ENCODE data around the gene PLEKHJ1.

PLEKHJ1 gene

GRCh38 chr19:2234996-2235380 lies 1.1 kb downstream of the PLEKHJ1 start:
- DNase-seq, result no peak

- no peak for DNase-seq
Observed at GRCh38 chr19:2233601-2234280, 2.4 kb downstream of the PLEKHJ1 start.

- DNase-seq, result no peak
Observed at GRCh38 chr19:2232286-2233151, 3.6 kb downstream of the PLEKHJ1 start.

GRCh38 chr19:2231621-2232221 lies 4.4 kb downstream of the PLEKHJ1 start:
- no peak for DNase-seq

DNA sequence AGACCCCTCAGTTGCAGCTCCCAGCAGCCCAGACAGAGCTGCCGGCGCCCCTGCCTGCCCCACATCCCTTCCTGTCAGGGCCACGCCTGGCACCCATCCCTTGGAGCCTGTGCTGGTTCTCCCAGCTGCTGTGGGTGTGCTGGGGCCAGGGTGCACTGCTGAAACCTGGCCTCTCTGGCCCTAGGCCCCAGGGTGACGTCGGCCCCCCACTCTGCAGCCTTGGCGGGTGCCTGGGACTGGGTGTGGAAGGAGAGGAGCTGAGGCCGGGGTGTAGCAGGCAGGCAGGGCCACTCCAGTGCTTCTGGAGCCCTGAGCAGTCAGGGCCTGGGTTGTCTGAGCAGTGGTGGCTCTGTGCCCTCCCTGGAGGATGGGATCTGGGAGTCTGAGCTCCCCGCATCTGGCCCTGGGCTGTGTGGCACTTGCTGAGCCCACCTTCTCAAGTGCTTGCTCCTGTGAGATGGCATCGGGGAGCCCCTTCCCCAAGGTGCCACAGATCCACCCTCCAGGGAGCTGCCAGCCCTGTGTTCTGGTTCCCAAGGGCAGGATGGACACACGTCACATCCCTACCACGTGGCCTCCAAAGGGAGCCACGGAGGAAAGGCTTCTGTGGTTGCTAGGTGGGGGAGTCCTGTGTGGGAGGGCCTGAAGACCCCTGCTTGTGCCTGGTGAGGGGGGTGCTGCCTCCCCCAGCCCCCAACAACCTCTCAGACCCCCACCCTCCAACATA lies 5.2 kb downstream of the PLEKHJ1 start:
- DNase-seq, result no peak

DNA sequence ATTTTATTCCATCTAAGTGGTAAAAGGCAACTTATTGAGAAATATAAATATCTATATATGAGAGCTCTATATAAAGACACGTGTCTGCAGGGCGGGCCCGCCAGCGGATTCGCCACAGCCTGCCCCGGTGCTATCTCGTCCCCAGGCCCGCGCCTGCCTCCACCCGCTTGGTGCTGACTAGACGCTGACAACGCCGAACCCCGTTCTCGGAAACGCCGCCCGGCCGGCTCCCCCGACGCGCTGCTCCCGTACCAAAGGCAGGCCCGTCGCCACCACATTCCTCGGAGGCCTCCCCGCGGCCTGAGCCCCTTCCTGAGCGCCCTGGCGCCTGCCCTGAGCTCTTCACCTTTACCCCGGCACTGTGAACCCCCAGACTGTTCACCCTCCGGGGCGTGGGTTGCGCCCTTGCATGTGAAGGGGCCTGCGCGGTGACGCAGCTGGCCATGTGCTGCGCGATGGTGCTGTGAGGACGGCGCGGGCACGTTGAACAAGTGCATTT lies 6.0 kb downstream of the PLEKHJ1 start:
- DNase-seq, result no peak

GRCh38 chr19:2229103-2230032 lies 6.8 kb downstream of the PLEKHJ1 start:
- DNase-seq, result no peak

DNA sequence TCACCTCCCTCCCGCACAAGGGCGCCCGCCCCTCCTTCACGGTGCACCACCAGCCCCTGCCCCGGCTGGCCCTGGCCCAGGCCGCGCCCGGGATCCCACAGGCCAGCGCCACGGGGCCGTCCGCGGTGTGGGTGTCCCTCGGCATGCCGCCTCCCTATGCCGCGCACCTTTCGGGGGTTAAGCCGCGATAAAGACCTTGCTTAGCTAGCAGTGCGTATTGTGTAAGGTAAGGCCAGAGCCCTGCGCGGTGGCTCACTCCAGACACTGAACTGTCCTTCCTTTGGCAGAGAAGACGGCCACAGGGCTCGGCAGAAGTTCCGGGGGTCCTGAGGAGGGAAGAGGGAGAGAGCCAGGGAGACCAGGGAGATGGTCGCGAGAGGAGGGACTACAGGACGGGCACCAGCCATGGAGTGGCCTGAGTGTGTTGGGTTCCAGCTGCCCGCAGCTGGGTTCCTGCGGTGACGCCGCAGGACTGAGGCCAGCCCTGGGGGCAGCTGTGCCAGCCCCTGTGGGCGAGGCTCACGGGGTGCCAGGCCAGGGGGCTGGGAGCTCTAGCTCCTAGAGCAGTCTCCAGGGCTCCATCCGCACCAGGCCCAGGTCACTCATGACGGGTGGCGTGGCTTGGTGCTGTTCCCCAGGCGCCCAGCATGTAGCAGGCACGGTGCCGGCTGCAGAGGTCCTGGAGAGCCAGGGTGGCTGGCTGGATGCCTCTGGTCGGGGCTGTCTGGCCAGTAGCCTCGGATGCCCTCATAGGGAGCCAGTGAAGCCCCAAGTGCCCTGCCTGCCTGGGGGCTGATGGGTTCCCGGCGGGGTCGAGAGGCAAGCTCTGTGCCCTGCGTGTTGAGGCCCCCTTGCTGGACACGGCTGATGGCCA lies 7.7 kb downstream of the PLEKHJ1 start:
- DNase-seq, result no peak

- DNase-seq, result no peak
Observed at GRCh38 chr19:2227415-2228156, 8.5 kb downstream of the PLEKHJ1 start.

- DNase-seq, result no peak
Observed at GRCh38 chr19:2226840-2227360, 9.2 kb downstream of the PLEKHJ1 start.

DNA sequence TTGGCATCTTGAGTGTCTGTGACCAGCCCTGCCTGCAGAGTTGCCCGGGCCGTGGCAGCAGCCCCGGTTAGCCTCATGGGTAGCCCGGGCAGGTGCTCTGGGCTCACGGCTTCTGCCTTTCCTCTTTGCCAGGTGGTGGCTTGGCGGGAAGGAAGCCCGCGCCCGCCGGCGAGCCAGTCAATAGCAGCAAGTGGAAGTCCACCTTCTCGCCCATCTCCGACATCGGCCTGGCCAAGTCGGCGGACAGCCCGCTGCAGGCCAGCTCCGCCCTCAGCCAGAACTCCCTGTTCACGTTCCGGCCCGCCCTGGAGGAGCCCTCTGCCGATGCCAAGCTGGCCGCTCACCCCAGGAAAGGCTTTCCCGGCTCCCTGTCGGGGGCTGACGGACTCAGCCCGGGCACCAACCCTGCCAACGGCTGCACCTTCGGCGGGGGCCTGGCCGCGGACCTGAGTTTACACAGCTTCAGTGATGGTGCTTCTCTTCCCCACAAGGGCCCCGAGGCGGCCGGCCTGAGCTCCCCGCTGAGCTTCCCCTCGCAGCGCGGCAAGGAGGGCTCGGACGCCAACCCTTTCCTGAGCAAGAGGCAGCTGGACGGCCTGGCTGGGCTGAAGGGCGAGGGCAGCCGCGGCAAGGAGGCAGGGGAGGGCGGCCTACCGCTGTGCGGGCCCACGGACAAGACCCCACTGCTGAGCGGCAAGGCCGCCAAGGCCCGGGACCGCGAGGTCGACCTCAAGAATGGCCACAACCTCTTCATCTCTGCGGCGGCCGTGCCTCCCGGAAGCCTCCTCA lies 9.9 kb downstream of the PLEKHJ1 start:
- DNase-seq, result no peak

DNA sequence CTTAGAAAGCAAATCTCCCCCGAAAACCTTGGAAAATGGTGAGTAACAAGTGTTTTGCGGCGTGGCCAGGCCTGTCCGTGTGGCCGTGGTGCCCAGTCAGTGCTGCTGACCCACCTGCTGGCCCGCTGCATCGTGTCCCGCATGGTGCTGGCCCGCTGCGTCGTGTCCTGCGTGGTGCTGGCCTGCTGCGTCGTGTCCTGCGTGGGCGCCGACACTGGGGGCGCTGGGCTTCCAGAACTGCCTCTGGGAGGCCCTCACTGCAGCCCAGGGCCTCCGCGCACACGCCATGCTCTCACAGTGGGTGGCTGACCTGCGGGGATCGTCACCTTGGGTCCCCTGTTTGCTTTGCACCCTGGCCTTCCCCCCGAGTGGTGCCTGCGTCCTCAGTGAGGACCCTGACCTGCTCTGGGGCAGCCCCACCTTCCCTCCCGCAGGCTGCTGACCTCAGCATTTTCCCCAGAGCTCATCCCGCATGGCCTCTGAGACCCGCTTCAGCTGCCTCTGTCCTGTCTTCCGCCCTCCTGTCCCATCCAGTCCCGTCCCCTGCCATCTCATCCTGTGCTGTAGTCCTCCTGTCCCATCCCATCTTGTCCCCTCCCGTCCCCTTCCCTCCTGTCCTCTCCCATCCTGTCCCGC lies 10.6 kb downstream of the PLEKHJ1 start:
- no peak for DNase-seq

DNA sequence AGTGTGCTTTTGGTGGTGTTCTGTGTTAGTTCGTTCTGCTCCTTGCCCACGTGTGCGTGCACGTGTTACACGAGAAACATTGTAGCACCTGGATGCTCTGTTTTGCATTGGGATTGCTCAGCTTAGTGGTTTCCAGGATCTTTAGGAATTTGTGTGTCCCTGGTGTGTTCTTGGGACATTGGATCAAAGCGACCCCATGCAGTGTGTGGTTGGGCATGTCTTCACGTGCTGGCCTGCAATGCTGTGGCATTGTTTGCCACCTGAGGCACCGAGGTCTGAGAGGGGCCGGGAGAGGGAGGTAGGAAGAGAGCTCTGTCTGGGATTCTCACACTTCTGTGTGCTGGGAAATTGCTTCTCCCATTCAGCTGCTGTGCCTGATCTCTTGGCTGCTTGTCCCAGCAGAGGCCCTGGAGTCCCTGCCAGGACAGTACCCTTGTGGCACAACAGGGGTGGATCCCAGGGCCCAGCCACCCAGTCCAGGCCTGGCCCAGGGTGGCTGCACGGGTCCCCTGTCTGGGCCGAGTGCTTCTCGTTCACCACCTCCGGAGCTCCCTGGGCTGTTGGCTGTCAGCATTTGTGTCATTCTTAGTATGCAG lies 11.3 kb downstream of the PLEKHJ1 start:
- no peak for DNase-seq

- no peak for DNase-seq
Observed at GRCh38 chr19:2223959-2224358, 12.2 kb downstream of the PLEKHJ1 start.

DNA sequence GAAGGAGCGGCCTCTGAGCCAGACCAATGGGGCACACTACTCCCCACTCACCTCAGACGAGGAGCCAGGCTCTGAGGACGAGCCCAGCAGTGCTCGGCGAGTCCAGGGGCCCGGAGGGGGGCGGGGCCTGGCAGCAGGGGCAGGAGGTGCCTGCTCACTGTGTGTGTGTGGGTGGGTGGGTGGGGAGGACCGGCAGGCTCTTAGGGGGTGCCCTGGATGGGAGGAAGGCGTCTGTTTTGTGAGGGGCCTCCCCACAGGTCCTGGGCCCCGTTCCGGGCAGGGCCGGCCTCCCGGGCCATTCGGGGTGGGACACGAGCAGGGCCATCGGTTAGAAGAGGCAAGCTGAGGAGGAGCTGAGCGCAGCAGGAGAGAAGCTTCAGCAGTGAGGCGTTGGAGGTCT lies 12.7 kb downstream of the PLEKHJ1 start:
- DNase-seq, result no peak

- no peak for DNase-seq
Observed at GRCh38 chr19:2221918-2222317, 14.2 kb downstream of the PLEKHJ1 start.

DNA sequence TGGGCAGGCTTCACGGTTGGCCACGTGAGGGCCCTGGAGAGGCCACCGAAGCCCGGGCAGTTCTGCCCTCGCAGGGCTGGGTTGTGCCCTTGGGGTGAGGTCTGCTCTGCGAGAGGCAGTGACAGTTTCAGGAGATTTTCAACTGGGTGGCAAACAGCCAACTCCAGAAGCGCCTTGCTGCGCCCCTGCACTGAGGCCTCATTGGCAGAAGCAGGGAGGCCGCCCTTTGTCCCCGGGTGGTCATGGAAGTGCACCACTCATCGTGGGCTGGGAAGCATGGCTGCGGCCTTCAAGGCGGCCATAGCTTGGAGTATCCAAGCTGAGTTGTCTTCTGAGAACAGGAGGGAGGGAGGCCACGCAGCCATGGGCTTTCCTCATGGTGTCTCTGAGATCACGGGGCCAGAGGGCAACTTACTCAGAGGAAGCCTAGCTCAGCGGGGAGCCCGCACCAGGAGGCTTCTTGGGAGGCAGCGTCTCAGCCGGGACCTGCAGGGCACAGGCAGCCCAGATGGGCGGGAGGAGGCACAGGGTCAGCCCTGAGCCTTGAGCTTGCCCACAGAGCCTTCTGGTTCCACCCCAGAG lies 14.8 kb downstream of the PLEKHJ1 start:
- DNase-seq, result no peak

- no peak for DNase-seq
Observed at GRCh38 chr19:2219726-2220125, 16.4 kb downstream of the PLEKHJ1 start.
